Vagina (tissue), 2 donors: ENCODE measurements around the gene KMT5C. TPM values are rescaled to one million over a fixed set of nuclear protein-coding genes. Genes with fewer than 3 reads are reported as not detected.

Experiments
- DNase-seq, 2 donors: peaks; one replicate each; pipeline ENCODE4 v3.0.0-alpha.2; 2017; ENCODE audit errors: extremely low spot score in 2 of 2
- H3K27ac ChIP-seq: fragments of 200-600 bp; sonication (generic); one replicate; pipeline ENCODE4 v1.5.1; 2019
- H3K27me3 ChIP-seq: fragments of 200-600 bp; sonication (generic); one replicate; pipeline ENCODE4 v1.5.1; 2019
- H3K36me3 ChIP-seq, 2 donors: fragments of 200-600 bp; sonication (generic); one replicate each; pipeline ENCODE4 v1.5.1; 2017 to 2019
- H3K4me1 ChIP-seq: fragments of 200-600 bp; sonication (generic); one replicate; pipeline ENCODE4 v1.5.1; 2019
- H3K4me3 ChIP-seq, 2 donors: fragments of 200-600 bp; sonication (generic); 1 replicate in 1 of 2; 2 replicates in 1 of 2; pipeline ENCODE4 v1.5.1; 2016 to 2019
- H3K9me3 ChIP-seq: fragments of 200-600 bp; sonication (generic); one replicate; pipeline ENCODE4 v1.5.1; 2019
- POLR2A ChIP-seq, 2 donors: fragments of 450-650 bp; IDR thresholded peaks; one replicate each; pipeline ENCODE4 v1.6.1; 2017; ENCODE audit warnings: antibody characterized with exemption in 2 of 2, mild to moderate bottlenecking in 2 of 2, moderate library complexity in 2 of 2
- POLR2AphosphoS5 ChIP-seq, 2 donors: sonication (generic); formaldehyde crosslinking; IDR thresholded peaks; one replicate each; pipeline ENCODE4 v1.9.0; 2017; ENCODE audit warnings: antibody characterized with exemption in 2 of 2, mild to moderate bottlenecking in 2 of 2, low read depth in 1 of 2; ENCODE audit not compliant: insufficient read depth in 1 of 2
- intact Hi-C: fragments of 100-400 bp; cut with DNase I; formaldehyde crosslinking; loops from one replicate; pipeline ENCODE4 v1.15.1; 2023
- total RNA-seq: library from RNA; depleted of rRNA; stranded (reverse); fragments of >200 nt; gene quantifications from one replicate; pipeline ENCODE4 v1.2.3, GENCODE V29; 2016
- TF ChIP-seq, protein P1 (sequence below), 3 experiments: fragments of 450-650 bp in 2 of 3; fragments of 200-600 bp in 1 of 3; sonication (generic) in 1 of 3; IDR thresholded peaks; one replicate each; pipeline ENCODE4 v1.5.1; 2017 to 2019; ENCODE audit warnings: antibody characterized with exemption in 3 of 3, mild to moderate bottlenecking in 2 of 3, moderate library complexity in 2 of 3

The KMT5C gene
- total RNA-seq, 1 donor from 2014 or later = 19.2 TPM

DNA sequence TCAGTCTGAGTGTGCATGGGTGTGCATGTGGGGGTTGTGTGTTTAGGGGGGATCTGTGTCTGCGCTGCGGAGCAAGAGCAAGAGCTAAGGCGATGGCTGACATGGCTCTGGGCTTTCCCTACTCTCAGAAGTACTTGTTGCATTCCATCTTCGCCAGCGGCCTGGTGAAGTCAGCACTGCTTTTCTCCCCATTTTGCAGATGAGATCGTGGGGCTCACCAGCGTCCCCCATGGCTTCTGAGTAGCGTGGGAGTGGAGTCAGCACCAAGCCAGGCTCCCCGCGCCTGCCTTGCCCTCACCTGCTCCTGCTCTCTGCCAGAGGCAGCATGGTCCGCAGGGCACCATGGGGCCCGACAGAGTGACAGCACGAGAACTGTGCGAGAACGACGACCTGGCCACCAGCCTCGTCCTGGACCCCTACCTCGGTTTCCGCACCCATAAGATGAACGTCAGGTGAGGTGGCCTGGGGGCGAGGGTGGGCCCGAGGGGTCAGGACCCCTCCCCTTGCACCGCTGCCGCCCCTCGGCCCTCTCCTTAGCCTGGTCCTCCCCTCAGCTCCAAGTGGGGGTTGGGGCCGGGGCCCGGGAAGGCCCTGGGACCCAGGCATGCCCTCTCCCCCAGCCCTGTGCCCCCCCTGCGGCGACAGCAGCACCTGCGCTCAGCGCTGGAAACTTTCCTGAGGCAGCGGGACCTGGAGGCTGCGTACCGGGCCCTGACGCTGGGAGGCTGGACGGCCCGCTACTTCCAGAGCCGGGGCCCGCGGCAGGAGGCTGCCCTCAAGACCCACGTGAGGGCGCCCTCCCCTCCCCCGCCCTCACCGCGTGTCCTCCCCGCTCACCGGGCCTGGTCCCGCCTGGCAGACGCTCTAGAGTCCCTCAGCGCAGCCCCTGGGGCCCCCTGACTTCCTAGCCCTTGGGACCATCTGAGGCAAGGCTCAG is 2.2 kb downstream of the KMT5C start:
- no peaks in the 10 kb centered on the region for H3K27me3 ChIP-seq
- no peak overlapping the region for H3K27ac ChIP-seq
- H3K9me3 ChIP-seq = no peaks in the 10 kb centered on the region
- DNase-seq = no peak
- no peak for TF ChIP-seq POLR2AphosphoS5 (IDR thresholded peaks at IDR 0.05; ENCODE audit: insufficient read depth in 1 of 2, low read depth in 1 of 2)
- TF ChIP-seq POLR2A (IDR thresholded peaks at IDR 0.05) = no peak
- TF ChIP-seq, protein P1, sequence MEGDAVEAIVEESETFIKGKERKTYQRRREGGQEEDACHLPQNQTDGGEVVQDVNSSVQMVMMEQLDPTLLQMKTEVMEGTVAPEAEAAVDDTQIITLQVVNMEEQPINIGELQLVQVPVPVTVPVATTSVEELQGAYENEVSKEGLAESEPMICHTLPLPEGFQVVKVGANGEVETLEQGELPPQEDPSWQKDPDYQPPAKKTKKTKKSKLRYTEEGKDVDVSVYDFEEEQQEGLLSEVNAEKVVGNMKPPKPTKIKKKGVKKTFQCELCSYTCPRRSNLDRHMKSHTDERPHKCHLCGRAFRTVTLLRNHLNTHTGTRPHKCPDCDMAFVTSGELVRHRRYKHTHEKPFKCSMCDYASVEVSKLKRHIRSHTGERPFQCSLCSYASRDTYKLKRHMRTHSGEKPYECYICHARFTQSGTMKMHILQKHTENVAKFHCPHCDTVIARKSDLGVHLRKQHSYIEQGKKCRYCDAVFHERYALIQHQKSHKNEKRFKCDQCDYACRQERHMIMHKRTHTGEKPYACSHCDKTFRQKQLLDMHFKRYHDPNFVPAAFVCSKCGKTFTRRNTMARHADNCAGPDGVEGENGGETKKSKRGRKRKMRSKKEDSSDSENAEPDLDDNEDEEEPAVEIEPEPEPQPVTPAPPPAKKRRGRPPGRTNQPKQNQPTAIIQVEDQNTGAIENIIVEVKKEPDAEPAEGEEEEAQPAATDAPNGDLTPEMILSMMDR (IDR thresholded peaks at IDR 0.05) = no peak
- H3K36me3 ChIP-seq = peaks cover 0 to under 1% of the 10 kb centered on the region in 2 donors
- peak overlapping the region in 1 of 2 donors; percentile 68 for H3K4me3 ChIP-seq
- peaks cover 37% of the 10 kb centered on the region for H3K4me1 ChIP-seq
- intact Hi-C loops = loop anchor here (2.0 kb wide), 1 partner anchor 43 kb away; the partner anchor contains the start of genes RPL28 and TMEM238

DNA sequence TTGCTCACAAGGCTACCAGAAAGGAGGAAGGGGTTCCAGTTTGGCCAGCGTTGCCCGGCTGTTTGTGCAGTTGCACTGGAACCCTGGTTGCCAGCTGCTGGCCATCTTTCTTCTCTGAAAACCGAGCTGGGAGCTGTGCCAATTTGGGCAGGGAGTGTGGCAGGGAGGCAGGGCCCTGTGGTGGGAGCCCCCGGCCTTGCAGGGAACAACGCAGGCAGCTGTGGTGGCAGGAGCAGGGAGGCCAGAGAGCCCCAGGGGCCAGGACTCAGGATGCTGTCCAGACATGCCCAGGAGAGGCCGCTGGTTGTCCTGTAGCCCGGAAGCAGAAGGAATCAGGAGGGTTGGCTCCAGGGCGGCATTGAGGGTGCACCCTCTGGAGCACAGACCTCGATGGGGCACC is 4.8 kb downstream of the KMT5C start:
- TF ChIP-seq POLR2AphosphoS5 (IDR thresholded peaks at IDR 0.05; ENCODE audit: insufficient read depth in 1 of 2, low read depth in 1 of 2) (no peak), POLR2A (IDR thresholded peaks at IDR 0.05) (no peak)
- TF ChIP-seq, protein P1 (IDR thresholded peaks at IDR 0.05) = no peak
- H3K9me3 ChIP-seq = no peaks in the 10 kb centered on the region
- H3K27ac ChIP-seq = no peak overlapping the region
- H3K36me3 ChIP-seq = peaks cover 0 to 6% of the 10 kb centered on the region in 2 donors
- DNase-seq = no peak
- intact Hi-C loops = no loop called here
- H3K27me3 ChIP-seq = no peaks in the 10 kb centered on the region
- no peak overlapping the region for H3K4me3 ChIP-seq
- peaks cover 28% of the 10 kb centered on the region for H3K4me1 ChIP-seq

DNA sequence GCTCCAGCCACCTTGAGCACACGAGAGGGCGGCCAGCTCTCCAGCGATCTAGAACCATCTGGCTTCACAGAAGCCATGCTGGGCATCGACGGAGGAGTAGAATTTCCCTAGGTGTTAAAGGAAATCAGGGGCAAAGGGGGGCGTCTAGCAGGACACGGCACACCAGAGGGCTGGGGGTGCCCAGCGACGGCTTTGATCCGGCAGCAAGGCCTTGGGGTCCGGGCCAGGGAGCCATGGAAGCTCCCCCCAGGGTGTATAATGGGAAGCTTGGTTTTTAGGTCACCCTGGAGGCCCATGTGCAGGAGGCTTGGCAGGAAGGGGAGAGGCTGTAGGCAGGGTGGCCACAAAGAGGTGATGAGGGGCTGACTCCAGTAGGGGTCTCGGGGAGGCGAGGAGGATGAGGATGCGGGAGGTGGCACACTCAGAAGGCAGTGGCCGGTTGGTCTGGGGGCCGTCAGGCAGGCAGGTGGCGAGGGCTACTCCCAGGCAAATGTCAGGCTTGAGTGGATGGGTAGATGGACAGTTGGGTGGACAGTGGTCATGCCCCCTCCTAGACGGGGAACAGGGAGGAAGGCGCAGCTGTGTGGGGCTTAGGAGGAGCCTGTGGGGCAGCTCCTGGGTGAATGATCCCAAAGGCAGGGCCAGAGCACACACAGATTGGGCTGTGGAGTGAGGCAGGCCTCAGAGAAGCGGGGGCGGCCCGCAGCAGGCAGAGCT is 5.6 kb downstream of the KMT5C start:
- DNase-seq = no peak
- Histone ChIP-seq H3K4me1 (peaks cover 25% of the 10 kb centered on the region), H3K4me3 (no peak overlapping the region), H3K36me3 (peaks cover 0 to 6% of the 10 kb centered on the region in 2 donors), H3K27ac (no peak overlapping the region), H3K27me3 (no peaks in the 10 kb centered on the region), H3K9me3 (no peaks in the 10 kb centered on the region)
- intact Hi-C loops = no loop called here
- TF ChIP-seq POLR2A (IDR thresholded peaks at IDR 0.05) = no peak
- TF ChIP-seq, protein P1 (IDR thresholded peaks at IDR 0.05) = no peak
- TF ChIP-seq POLR2AphosphoS5 (IDR thresholded peaks at IDR 0.05; ENCODE audit: insufficient read depth in 1 of 2, low read depth in 1 of 2) = no peak

DNA sequence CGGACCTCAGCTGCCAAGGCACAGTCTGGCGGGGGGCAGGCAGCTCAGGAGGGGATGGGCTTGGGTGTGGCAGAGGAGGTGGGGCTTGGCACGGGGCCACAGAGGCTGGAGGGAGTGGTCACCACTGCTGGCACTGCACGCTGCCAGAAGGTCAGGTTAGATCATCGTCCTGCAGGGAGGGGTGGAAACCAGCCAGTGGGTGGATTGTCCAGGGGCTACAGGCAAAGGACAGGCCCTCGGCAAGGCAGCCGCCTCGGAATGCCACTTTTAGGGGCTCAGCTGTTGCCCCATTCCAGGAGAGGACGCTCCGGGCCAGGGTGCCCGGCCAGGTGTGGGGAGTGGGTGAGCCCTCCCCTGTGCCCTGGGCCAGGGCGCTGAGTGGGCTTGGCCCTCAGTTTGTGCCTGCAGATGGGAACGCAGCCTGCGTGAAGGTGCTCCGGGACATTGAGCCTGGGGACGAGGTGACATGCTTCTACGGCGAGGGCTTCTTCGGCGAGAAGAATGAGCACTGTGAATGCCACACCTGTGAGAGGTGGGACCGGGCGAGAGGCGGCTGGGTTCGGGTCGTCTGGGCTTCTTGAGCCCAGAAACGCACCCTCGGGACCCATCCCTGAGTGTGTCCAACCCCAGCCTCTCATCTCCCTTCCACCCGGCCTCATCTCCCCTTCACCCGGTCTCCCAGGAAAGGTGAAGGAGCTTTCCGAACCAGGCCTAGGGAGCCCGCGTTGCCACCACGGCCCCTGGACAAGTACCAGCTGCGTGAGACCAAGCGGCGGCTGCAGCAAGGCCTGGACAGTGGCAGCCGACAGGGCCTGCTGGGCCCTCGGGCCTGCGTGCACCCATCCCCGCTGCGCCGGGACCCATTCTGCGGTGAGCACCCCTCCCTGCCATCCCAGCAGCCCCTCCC is 6.4 kb downstream of the KMT5C start:
- peaks cover 17% of the 10 kb centered on the region for H3K4me1 ChIP-seq
- intact Hi-C loops = no loop called here
- TF ChIP-seq, protein P1 (IDR thresholded peaks at IDR 0.05) = no peak
- no peaks in the 10 kb centered on the region for H3K27me3 ChIP-seq
- no peaks in the 10 kb centered on the region for H3K9me3 ChIP-seq
- peaks cover 0 to 6% of the 10 kb centered on the region in 2 donors for H3K36me3 ChIP-seq
- H3K4me3 ChIP-seq = no peak overlapping the region
- DNase-seq = no peak
- no peak overlapping the region for H3K27ac ChIP-seq
